ENCODE data around the gene TSPAN33. TPM values are rescaled to one million over a fixed set of nuclear protein-coding genes. Genes with fewer than 3 reads are reported as not detected.
"Not testable (repeated sequence)": the region's sequence is repeated elsewhere in the genome, so short reads cannot be mapped to it uniquely, and the experiment has no call there.

The TSPAN33 gene
- total RNA-seq, 1 donor from 2014 or later, result 6.6 TPM

GRCh38 chr7:129118182-129118581 lies 26.3 kb upstream of the TSPAN33 start:
- Mint-ChIP-seq H3K4me1 (ENCODE audit: low read depth, unreplicated experiment) (no peaks in the 10 kb centered on the region), H3K36me3 (ENCODE audit: unreplicated experiment) (peaks cover 16% of the 10 kb centered on the region), H3K9me3 (ENCODE audit: unreplicated experiment) (peaks cover 16% of the 10 kb centered on the region), H3K27ac (ENCODE audit: unreplicated experiment) (no peak overlapping the region), H3K4me3 (ENCODE audit: unreplicated experiment) (no peak overlapping the region), H3K27me3 (ENCODE audit: unreplicated experiment) (peaks cover 4% of the 10 kb centered on the region)
- DNase-seq, result no peak
- TF ChIP-seq CTCF (IDR thresholded peaks at IDR 0.05; ENCODE audit: partially characterized antibody, unreplicated experiment), result no peak

GRCh38 chr7:129118976-129119375 lies 25.5 kb upstream of the TSPAN33 start:
- Mint-ChIP-seq H3K9me3 (ENCODE audit: unreplicated experiment) (peaks cover 16% of the 10 kb centered on the region), H3K27me3 (ENCODE audit: unreplicated experiment) (peaks cover 4% of the 10 kb centered on the region), H3K27ac (ENCODE audit: unreplicated experiment) (no peak overlapping the region), H3K4me3 (ENCODE audit: unreplicated experiment) (no peak overlapping the region), H3K36me3 (ENCODE audit: unreplicated experiment) (peaks cover 16% of the 10 kb centered on the region), H3K4me1 (ENCODE audit: low read depth, unreplicated experiment) (no peaks in the 10 kb centered on the region)
- TF ChIP-seq CTCF (IDR thresholded peaks at IDR 0.05; ENCODE audit: partially characterized antibody, unreplicated experiment), result no peak
- DNase-seq, result no peak

GRCh38 chr7:129121501-129122077 lies 22.9 kb upstream of the TSPAN33 start:
- H3K9me3 Mint-ChIP-seq (ENCODE audit: unreplicated experiment), result peaks cover 16% of the 10 kb centered on the region
- not testable (repeated sequence) for H3K4me3 Mint-ChIP-seq (ENCODE audit: unreplicated experiment); H3K27ac Mint-ChIP-seq (ENCODE audit: unreplicated experiment); H3K27me3 Mint-ChIP-seq (ENCODE audit: unreplicated experiment); H3K4me1 Mint-ChIP-seq (ENCODE audit: low read depth, unreplicated experiment); DNase-seq
- H3K36me3 Mint-ChIP-seq (ENCODE audit: unreplicated experiment), result peaks cover 16% of the 10 kb centered on the region

GRCh38 chr7:129122078-129122750 lies 22.3 kb upstream of the TSPAN33 start:
- Mint-ChIP-seq H3K36me3 (ENCODE audit: unreplicated experiment) (peaks cover 16% of the 10 kb centered on the region), H3K4me1 (ENCODE audit: low read depth, unreplicated experiment) (no peaks in the 10 kb centered on the region), H3K9me3 (ENCODE audit: unreplicated experiment) (peaks cover 16% of the 10 kb centered on the region), H3K27ac (ENCODE audit: unreplicated experiment) (no peak overlapping the region), H3K27me3 (ENCODE audit: unreplicated experiment) (peaks cover 6% of the 10 kb centered on the region), H3K4me3 (ENCODE audit: unreplicated experiment) (no peak overlapping the region)
- no peak for TF ChIP-seq CTCF (IDR thresholded peaks at IDR 0.05; ENCODE audit: partially characterized antibody, unreplicated experiment)
- no peak for DNase-seq

- H3K9me3 Mint-ChIP-seq (ENCODE audit: unreplicated experiment), result peaks cover 16% of the 10 kb centered on the region
- peaks cover 16% of the 10 kb centered on the region for H3K36me3 Mint-ChIP-seq (ENCODE audit: unreplicated experiment)
- H3K4me3 Mint-ChIP-seq (ENCODE audit: unreplicated experiment), result no peak overlapping the region
- H3K27me3 Mint-ChIP-seq (ENCODE audit: unreplicated experiment), result peaks cover 6% of the 10 kb centered on the region
- no peak for TF ChIP-seq CTCF (IDR thresholded peaks at IDR 0.05; ENCODE audit: partially characterized antibody, unreplicated experiment)
- H3K27ac Mint-ChIP-seq (ENCODE audit: unreplicated experiment), result no peak overlapping the region
- no peaks in the 10 kb centered on the region for H3K4me1 Mint-ChIP-seq (ENCODE audit: low read depth, unreplicated experiment)
- no peak for DNase-seq
Measured at GRCh38 chr7:129122751-129123509, 21.6 kb upstream of the TSPAN33 start.
